CD4-positive, CD25-positive, alpha-beta regulatory T cell (primary cell): ENCODE results near the gene NUP37. TPM values are rescaled to one million over a fixed set of nuclear protein-coding genes. Genes with fewer than 3 reads are reported as not detected.

Source experiments
- ATAC-seq, 2 donors: fragments of 150-1000 bp; cut with Tn5 transposase; one replicate each; pipeline ENCODE4 v1.10.0; 2021; ENCODE audit warnings: low read depth in 2 of 2, moderate number of reproducible peaks in 2 of 2, moderate library complexity in 1 of 2
- DNase-seq, 3 donors: peaks; one replicate each; pipeline versions ENCODE4 v3.0.0 to v3.0.0-alpha.2; 2012 to 2022; ENCODE audit warnings: mixed read lengths in 1 of 3
- H3K27ac ChIP-seq: one replicate; pipeline ENCODE4 v1.7.0; 2013; ENCODE audit warnings: mild to moderate bottlenecking, low read length; ENCODE audit not compliant: insufficient read depth, poor library complexity, severe bottlenecking
- H3K27me3 ChIP-seq: one replicate; pipeline ENCODE4 v1.7.0; 2013; ENCODE audit warnings: low read length; ENCODE audit not compliant: control insufficient read depth, insufficient read depth
- H3K36me3 ChIP-seq: one replicate; pipeline ENCODE4 v1.7.0; 2013; ENCODE audit warnings: mild to moderate bottlenecking, low read length, moderate library complexity; ENCODE audit not compliant: control insufficient read depth, insufficient read depth
- H3K4me1 ChIP-seq: 2 replicates; pipeline ENCODE4 v1.7.0; 2013; ENCODE audit warnings: mild to moderate bottlenecking, low read length; ENCODE audit not compliant: insufficient read depth, control insufficient read depth, poor library complexity, severe bottlenecking
- H3K4me3 ChIP-seq: one replicate; pipeline ENCODE4 v1.7.0; 2013; ENCODE audit warnings: low read depth, mild to moderate bottlenecking, low read length, moderate library complexity
- H3K9me3 ChIP-seq, 2 experiments: 1 replicate in 1 of 2; 2 replicates in 1 of 2; pipeline ENCODE4 v1.7.0; 2013; ENCODE audit warnings: low read length in 2 of 2, mild to moderate bottlenecking in 1 of 2, moderate library complexity in 1 of 2; ENCODE audit not compliant: control insufficient read depth in 2 of 2
- H3K27ac Mint-ChIP-seq, 3 donors: one replicate each; pipeline ENCODE4 v1.8.0; 2020 to 2022; ENCODE audit warnings: mild to moderate bottlenecking in 3 of 3, mixed read lengths in 3 of 3, moderate library complexity in 2 of 3
- H3K27me3 Mint-ChIP-seq: one replicate; pipeline ENCODE4 v1.8.0; 2022; ENCODE audit warnings: mild to moderate bottlenecking, mixed read lengths
- H3K36me3 Mint-ChIP-seq: one replicate; pipeline ENCODE4 v1.8.0; 2020; ENCODE audit warnings: mixed read lengths
- H3K4me1 Mint-ChIP-seq, 4 donors: one replicate each; pipeline ENCODE4 v1.8.0; 2020 to 2022; ENCODE audit warnings: mixed read lengths in 4 of 4, mild to moderate bottlenecking in 1 of 4
- H3K4me3 Mint-ChIP-seq, 4 donors: one replicate each; pipeline ENCODE4 v1.8.0; 2020 to 2022; ENCODE audit warnings: mild to moderate bottlenecking in 4 of 4, mixed read lengths in 4 of 4, moderate library complexity in 3 of 4
- H3K9me3 Mint-ChIP-seq, 7 donors: one replicate each; pipeline ENCODE4 v1.8.0; 2020 to 2022; ENCODE audit warnings: mixed read lengths in 7 of 7, mild to moderate bottlenecking in 3 of 7, moderate library complexity in 2 of 7
- polyA plus RNA-seq, 4 donors: library from polyadenylated mRNA; unstranded; fragments of 300-500 nt; fragmentation: Illumina TruSeq; gene quantifications; one replicate each; pipeline ENCODE4 v1.2.3, GENCODE V29; 2021
- total RNA-seq: library from RNA; stranded (reverse); gene quantifications from one replicate; pipeline ENCODE4 v1.2.3, GENCODE V29; 2022

NUP37 gene
- total and polyA plus RNA-seq, 5 donors from 2014 or later: 17.2 to 44.7 (median 40.4) TPM

GRCh38 chr12:102114212-102114611 lies 5.7 kb downstream of the NUP37 start:
- DNase-seq (no peak), ATAC-seq (no peak)
- H3K27ac Mint-ChIP-seq: no peak overlapping the region
- peaks cover 31% of the 10 kb centered on the region for H3K36me3 ChIP-seq
- peaks cover 42% of the 10 kb centered on the region for H3K36me3 Mint-ChIP-seq
- no peaks in the 10 kb centered on the region for H3K9me3 ChIP-seq
- H3K4me3 Mint-ChIP-seq: no peak overlapping the region
- H3K4me3 ChIP-seq: no peak overlapping the region
- peaks cover 13 to 44% (median 22%) of the 10 kb centered on the region in 4 donors for H3K4me1 Mint-ChIP-seq
- H3K27me3 ChIP-seq: no peaks in the 10 kb centered on the region
- H3K9me3 Mint-ChIP-seq: no peaks in the 10 kb centered on the region
- no peaks in the 10 kb centered on the region for H3K27me3 Mint-ChIP-seq
- H3K27ac ChIP-seq: no peak overlapping the region
- peaks cover 6% of the 10 kb centered on the region for H3K4me1 ChIP-seq

GRCh38 chr12:102110782-102111181 lies 9.1 kb downstream of the NUP37 start:
- Histone ChIP-seq H3K4me3 (no peak overlapping the region), H3K27me3 (no peaks in the 10 kb centered on the region), H3K27ac (no peak overlapping the region), H3K9me3 (peaks cover 5% of the 10 kb centered on the region in 2 experiments), H3K4me1 (no peaks in the 10 kb centered on the region), H3K36me3 (peaks cover 51% of the 10 kb centered on the region)
- Mint-ChIP-seq H3K36me3 (peaks cover 56% of the 10 kb centered on the region), H3K9me3 (peaks cover 0 to 6% (median 0%) of the 10 kb centered on the region in 7 donors), H3K4me1 (peaks cover 17 to 28% (median 22%) of the 10 kb centered on the region in 4 donors), H3K27ac (no peak overlapping the region), H3K4me3 (no peak overlapping the region), H3K27me3 (no peaks in the 10 kb centered on the region)
- ATAC-seq (no peak), DNase-seq (no peak)

GRCh38 chr12:102107970-102108369 lies 11.9 kb downstream of the NUP37 start:
- Mint-ChIP-seq H3K9me3 (peaks cover 0 to 6% (median 0%) of the 10 kb centered on the region in 7 donors), H3K36me3 (peaks cover 70% of the 10 kb centered on the region), H3K27ac (peak overlapping the region in 1 of 3 donors; percentile 74), H3K27me3 (no peaks in the 10 kb centered on the region), H3K4me3 (peak overlapping the region in 1 of 4 donors; percentile 38), H3K4me1 (peaks cover 10 to 30% (median 14%) of the 10 kb centered on the region in 4 donors)
- ATAC-seq: no peak
- Histone ChIP-seq H3K27me3 (no peaks in the 10 kb centered on the region), H3K9me3 (peaks cover 5% of the 10 kb centered on the region in 2 experiments), H3K36me3 (peaks cover 59% of the 10 kb centered on the region), H3K4me1 (no peaks in the 10 kb centered on the region), H3K4me3 (no peak overlapping the region), H3K27ac (no peak overlapping the region)
- DNase-seq: peak in 1 of 3 donors; percentile 50

GRCh38 chr12:102106905-102107304 lies 13.0 kb downstream of the NUP37 start:
- H3K36me3 Mint-ChIP-seq: peaks cover 74% of the 10 kb centered on the region
- peaks cover 59% of the 10 kb centered on the region for H3K36me3 ChIP-seq
- ATAC-seq: no peak

GRCh38 chr12:102096855-102097254 lies 23.1 kb downstream of the NUP37 start:
- Histone ChIP-seq H3K27me3 (no peaks in the 10 kb centered on the region), H3K9me3 (no peaks in the 10 kb centered on the region), H3K36me3 (peaks cover 34% of the 10 kb centered on the region), H3K4me1 (no peaks in the 10 kb centered on the region), H3K27ac (no peak overlapping the region), H3K4me3 (no peak overlapping the region)
- peaks cover 22% of the 10 kb centered on the region for H3K36me3 Mint-ChIP-seq
- H3K4me1 Mint-ChIP-seq: peaks cover 0 to 27% (median 10%) of the 10 kb centered on the region in 4 donors
- H3K27me3 Mint-ChIP-seq: no peaks in the 10 kb centered on the region
- no peak overlapping the region for H3K4me3 Mint-ChIP-seq
- H3K27ac Mint-ChIP-seq: no peak overlapping the region
- no peak for ATAC-seq
- DNase-seq: no peak
- H3K9me3 Mint-ChIP-seq: no peaks in the 10 kb centered on the region

More at GRCh38 chr12:102106905-102107304, 13.0 kb downstream of the NUP37 start:
- H3K27me3 ChIP-seq: no peaks in the 10 kb centered on the region
- H3K4me3 Mint-ChIP-seq: no peak overlapping the region
- H3K4me3 ChIP-seq: no peak overlapping the region
- no peaks in the 10 kb centered on the region for H3K4me1 ChIP-seq
- peaks cover 8 to 38% (median 14%) of the 10 kb centered on the region in 4 donors for H3K4me1 Mint-ChIP-seq
- H3K9me3 ChIP-seq: peaks cover 5% of the 10 kb centered on the region in 2 experiments
- no peak overlapping the region for H3K27ac ChIP-seq
- peaks cover 0 to 8% (median 0%) of the 10 kb centered on the region in 7 donors for H3K9me3 Mint-ChIP-seq
- H3K27me3 Mint-ChIP-seq: no peaks in the 10 kb centered on the region
- H3K27ac Mint-ChIP-seq: no peak overlapping the region
- no peak for DNase-seq

GRCh38 chr12:102095677-102096263 lies 24.1 kb downstream of the NUP37 start:
- peak; percentile 50 to 58 for ATAC-seq
- Mint-ChIP-seq H3K9me3 (no peaks in the 10 kb centered on the region), H3K4me1 (peaks cover 0 to 27% (median 10%) of the 10 kb centered on the region in 4 donors), H3K36me3 (peaks cover 22% of the 10 kb centered on the region), H3K27me3 (no peaks in the 10 kb centered on the region), H3K27ac (no peak overlapping the region), H3K4me3 (no peak overlapping the region)
- H3K36me3 ChIP-seq: peaks cover 34% of the 10 kb centered on the region
- H3K9me3 ChIP-seq: no peaks in the 10 kb centered on the region
- no peaks in the 10 kb centered on the region for H3K4me1 ChIP-seq
- peak in 2 of 3 donors; percentile 12 to 58 for DNase-seq
- H3K27me3 ChIP-seq: no peaks in the 10 kb centered on the region
- H3K4me3 ChIP-seq: no peak overlapping the region
- no peak overlapping the region for H3K27ac ChIP-seq

- H3K9me3 Mint-ChIP-seq: no peaks in the 10 kb centered on the region
- H3K9me3 ChIP-seq: no peaks in the 10 kb centered on the region
- no peaks in the 10 kb centered on the region for H3K4me1 ChIP-seq
- no peaks in the 10 kb centered on the region for H3K27me3 ChIP-seq
- peaks cover 22% of the 10 kb centered on the region for H3K36me3 ChIP-seq
- peaks cover 16% of the 10 kb centered on the region for H3K36me3 Mint-ChIP-seq
- H3K27ac Mint-ChIP-seq: no peak overlapping the region
- no peaks in the 10 kb centered on the region for H3K27me3 Mint-ChIP-seq
- ATAC-seq (no peak), DNase-seq (no peak)
- no peak overlapping the region for H3K4me3 ChIP-seq
- peaks cover 0 to 22% (median 13%) of the 10 kb centered on the region in 4 donors for H3K4me1 Mint-ChIP-seq
- H3K4me3 Mint-ChIP-seq: no peak overlapping the region
- no peak overlapping the region for H3K27ac ChIP-seq
Observed at GRCh38 chr12:102093319-102093718, 26.6 kb downstream of the NUP37 start.
